Aorta (tissue), 5 donors: ENCODE measurements around the gene LCN1. TPM values are rescaled to one million over a fixed set of nuclear protein-coding genes. Genes with fewer than 3 reads are reported as not detected.
"Not testable (repeated sequence)": the region's sequence is repeated elsewhere in the genome, so short reads cannot be mapped to it uniquely, and the experiment has no call there.

ENCODE experiments used
- ATAC-seq: fragments of 200-7000 bp; cut with Tn5 transposase; one replicate; pipeline ENCODE4 v1.9.1; 2022; ENCODE audit warnings: moderate library complexity; ENCODE audit not compliant: low FRiP score
- DNase-seq, 2 donors: peaks; one replicate each; pipeline ENCODE4 v3.0.0-alpha.2; 2020
- H3K27ac ChIP-seq, 2 donors: one replicate each; pipeline ENCODE4 v1.5.1; 2013; ENCODE audit warnings: low read length in 2 of 2, mild to moderate bottlenecking in 2 of 2, moderate library complexity in 2 of 2, control low read depth in 1 of 2, inconsistent platforms in 1 of 2, low read depth in 1 of 2
- H3K27me3 ChIP-seq, 2 donors: one replicate each; pipeline ENCODE4 v1.6.1; 2013; ENCODE audit warnings: control low read depth in 1 of 2, low read length in 1 of 2, mild to moderate bottlenecking in 1 of 2, moderate library complexity in 1 of 2; ENCODE audit not compliant: insufficient read depth in 2 of 2, control insufficient read depth in 1 of 2
- H3K36me3 ChIP-seq, 2 donors: one replicate each; pipeline ENCODE4 v1.6.1; 2013; ENCODE audit warnings: control low read depth in 1 of 2, low read length in 1 of 2, mild to moderate bottlenecking in 1 of 2; ENCODE audit not compliant: insufficient read depth in 2 of 2, control insufficient read depth in 1 of 2
- H3K4me1 ChIP-seq, 2 donors: one replicate each; pipeline ENCODE4 v1.6.1; 2013; ENCODE audit warnings: low read length in 2 of 2, control low read depth in 1 of 2, mild to moderate bottlenecking in 1 of 2, moderate library complexity in 1 of 2; ENCODE audit not compliant: insufficient read depth in 2 of 2, control insufficient read depth in 1 of 2
- H3K4me3 ChIP-seq, 2 donors: one replicate each; pipeline ENCODE4 v1.5.1; 2013; ENCODE audit warnings: low read length in 2 of 2, control low read depth in 1 of 2, mild to moderate bottlenecking in 1 of 2
- H3K9me3 ChIP-seq: one replicate; pipeline ENCODE4 v1.6.1; 2013; ENCODE audit warnings: mild to moderate bottlenecking, low read length; ENCODE audit not compliant: control insufficient read depth
- WGBS, 2 donors: extraction: QIAGEN DNeasy Blood & Tissue Kit; methylation state at CpG; one replicate each; pipeline ENCODE4 v1.1.7; 2013; 5-methylcytosine and 5-hydroxymethylcytosine counted together
- intact Hi-C, 2 donors: fragments of 100-400 bp; cut with DNase I; formaldehyde crosslinking; loops; one replicate each; pipeline versions ENCODE4 v1.14.2 to v1.15.0; 2022
- polyA plus RNA-seq, 2 donors: library from polyadenylated mRNA; stranded (reverse); fragments of 200-250 nt; gene quantifications; one replicate each; pipeline ENCODE4 v1.2.3, GENCODE V29; 2013
- total RNA-seq, 2 donors: library from RNA; stranded (reverse); fragmentation: NEBNext Ultra II Directional; extraction: Animal tissue kit (Norgen Biotek cat#: 25700); gene quantifications; one replicate each; pipeline ENCODE4 v1.2.1, GENCODE V29; 2021
- donor health status: healthy with polysubstance abuse.
- donor health status: Bipolar disorder and iron deficiency.
- donor health status: DM: no; HTN: no; CAD: no.
- donor health status: DM: no; HTN: no; CAD: no.
- donor health status: DM: yes; HTN: yes; CAD: no.

Gene LCN1
- total and polyA plus RNA-seq, 4 donors = 0.81 TPM; not detected in 3

DNA sequence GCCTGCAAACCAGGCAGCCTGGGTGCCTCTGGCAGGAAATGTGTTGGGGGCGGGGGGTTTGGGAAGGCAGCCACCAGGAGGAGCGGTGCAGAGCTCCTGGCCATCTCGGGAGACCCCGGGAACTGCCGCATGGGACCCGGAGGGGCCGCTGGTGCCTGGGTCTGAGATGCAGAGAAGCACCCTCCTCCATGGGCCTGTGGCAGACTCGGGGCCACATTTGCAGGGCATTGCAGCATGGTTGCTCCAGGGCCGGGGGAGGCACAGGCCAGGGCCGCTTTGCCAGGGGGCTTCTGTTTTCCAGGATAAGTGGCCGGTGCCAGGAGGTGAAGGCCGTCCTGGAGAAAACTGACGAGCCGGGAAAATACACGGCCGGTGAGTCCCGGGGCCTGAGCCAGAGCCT lies 1.7 kb downstream of the LCN1 start:
- intact Hi-C loops = no loop called here
- Histone ChIP-seq H3K36me3 (no peaks in the 10 kb centered on the region), H3K4me1 (no peaks in the 10 kb centered on the region), H3K4me3 (no peak overlapping the region), H3K27ac (no peak overlapping the region), H3K27me3 (no peaks in the 10 kb centered on the region), H3K9me3 (no peaks in the 10 kb centered on the region)
- ATAC-seq (no peak), DNase-seq (peak in 1 of 2 donors; percentile 59)
- WGBS, 2 donors = 36 to 43% methylated on average over 17 of the region's 17 CpGs

DNA sequence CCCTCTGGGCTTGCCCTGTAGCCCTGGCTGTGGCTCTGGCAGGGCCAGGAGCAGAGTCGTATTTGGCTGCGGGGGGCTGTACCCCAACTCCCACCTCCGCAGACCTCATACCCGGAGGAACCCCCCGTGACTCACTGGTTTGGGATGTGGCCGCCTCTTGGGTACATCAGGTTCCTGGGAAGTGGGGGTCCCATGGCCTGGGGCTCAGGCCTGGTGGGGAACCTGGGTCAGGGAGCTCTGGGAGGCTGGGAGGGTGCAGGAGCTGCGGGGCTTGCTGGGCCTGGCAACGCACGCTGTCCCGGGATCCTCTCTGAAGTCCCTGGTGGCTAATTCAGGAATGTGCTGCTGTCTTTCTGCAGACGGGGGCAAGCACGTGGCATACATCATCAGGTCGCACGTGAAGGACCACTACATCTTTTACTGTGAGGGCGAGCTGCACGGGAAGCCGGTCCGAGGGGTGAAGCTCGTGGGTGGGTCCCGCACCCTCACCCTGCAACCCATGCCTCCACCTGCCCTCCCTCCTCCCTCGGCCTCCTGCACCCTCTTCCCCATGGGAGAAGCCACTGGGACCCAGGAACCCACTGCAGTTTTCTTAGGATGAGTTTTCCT lies 2.4 kb downstream of the LCN1 start:
- 76 to 80% methylated on average over 21 of the region's 21 CpGs for WGBS, 2 donors
- Histone ChIP-seq H3K27me3 (no peaks in the 10 kb centered on the region), H3K36me3 (no peaks in the 10 kb centered on the region), H3K4me1 (no peaks in the 10 kb centered on the region), H3K27ac (no peak overlapping the region), H3K4me3 (no peak overlapping the region), H3K9me3 (no peaks in the 10 kb centered on the region)
- intact Hi-C loops = no loop called here
- ATAC-seq (no peak), DNase-seq (no peak)

DNA sequence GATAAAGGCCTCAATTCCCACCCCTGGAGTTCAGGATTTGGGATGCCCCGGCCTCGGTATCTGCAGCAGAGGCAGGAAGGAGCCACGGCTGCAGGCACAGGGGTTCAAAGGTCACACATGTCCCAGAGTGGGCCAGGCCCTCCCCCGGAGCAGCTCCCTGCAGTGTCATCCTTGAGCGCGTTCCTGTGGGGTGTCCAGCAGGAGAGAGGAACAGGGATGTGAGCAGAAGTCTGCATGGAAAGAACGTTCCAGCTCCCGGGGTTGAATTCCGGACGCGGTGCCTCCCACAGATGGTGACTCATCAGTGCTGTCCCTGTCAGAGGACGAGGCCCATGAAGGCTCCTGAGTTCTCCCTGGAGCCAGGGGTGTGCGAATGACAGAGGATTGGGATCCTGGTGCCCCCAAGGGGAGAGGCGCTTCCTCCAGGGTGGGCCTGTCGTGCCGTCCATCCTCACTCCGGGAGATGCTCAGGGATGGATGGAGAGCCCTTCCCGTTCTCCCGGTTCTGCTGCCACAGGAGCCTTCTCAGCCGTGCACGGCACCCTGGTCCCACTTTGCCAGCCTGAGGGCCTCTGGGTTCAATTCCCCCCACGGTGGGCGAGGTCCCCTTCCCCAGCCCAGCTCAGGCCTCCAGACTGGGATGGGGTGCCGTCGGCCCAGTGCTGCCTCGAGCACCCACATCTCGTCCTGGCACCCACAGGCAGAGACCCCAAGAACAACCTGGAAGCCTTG lies 3.1 kb downstream of the LCN1 start:
- H3K4me1 ChIP-seq = no peaks in the 10 kb centered on the region
- H3K36me3 ChIP-seq = no peaks in the 10 kb centered on the region
- no peak overlapping the region for H3K27ac ChIP-seq
- H3K4me3 ChIP-seq = no peak overlapping the region
- no peaks in the 10 kb centered on the region for H3K27me3 ChIP-seq
- 66 to 68% methylated on average over 27 of the region's 27 CpGs for WGBS, 2 donors
- intact Hi-C loops = no loop called here
- no peak for ATAC-seq
- peak in 1 of 2 donors; percentile 73 for DNase-seq
- no peaks in the 10 kb centered on the region for H3K9me3 ChIP-seq

DNA sequence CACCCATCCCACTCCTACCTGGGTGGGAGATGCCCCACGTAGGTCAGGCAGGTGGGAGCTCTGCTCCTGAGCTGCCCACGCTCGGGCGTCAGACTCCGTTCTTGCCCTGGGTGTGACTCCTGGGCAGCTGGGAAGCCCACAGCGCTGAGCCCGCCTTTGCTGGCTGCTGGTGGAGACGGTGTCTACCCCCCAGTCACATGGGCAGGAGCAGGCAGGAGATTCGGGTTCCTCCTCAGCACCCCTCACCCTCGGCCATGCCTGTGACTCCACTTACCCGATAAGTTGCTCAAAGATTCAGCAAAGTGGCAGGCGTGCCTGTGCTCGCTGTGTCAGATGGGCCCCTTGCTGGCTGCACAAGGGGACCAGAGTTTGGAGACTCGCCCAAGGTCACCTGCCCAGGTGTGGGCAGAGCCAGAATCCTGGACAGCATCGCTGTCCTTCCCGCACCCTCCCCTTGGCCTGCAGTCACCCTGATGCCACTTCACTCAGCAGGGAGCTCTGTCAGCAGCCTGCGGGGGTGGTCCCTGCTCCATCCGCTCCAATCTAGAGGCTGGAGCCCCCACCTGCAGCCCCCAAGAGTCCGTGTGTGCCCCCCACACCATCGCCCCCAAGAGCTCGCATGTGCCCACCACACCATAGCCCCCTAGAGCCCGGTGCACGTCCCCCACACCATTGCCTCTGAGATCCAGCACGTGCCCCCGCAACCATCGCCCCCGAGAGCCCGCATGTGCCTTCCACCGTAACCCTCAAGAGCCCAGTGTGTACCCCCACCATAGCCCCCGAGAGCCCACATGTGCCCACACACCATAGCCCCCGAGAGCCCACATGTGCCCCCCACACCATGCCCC lies 4.2 kb downstream of the LCN1 start:
- H3K4me3 ChIP-seq = no peak overlapping the region
- no peaks in the 10 kb centered on the region for H3K4me1 ChIP-seq
- 83 to 86% methylated on average over 31 of the region's 31 CpGs for WGBS, 2 donors
- no peaks in the 10 kb centered on the region for H3K27me3 ChIP-seq
- intact Hi-C loops = no loop called here
- H3K36me3 ChIP-seq = no peaks in the 10 kb centered on the region
- DNase-seq = no peak
- no peaks in the 10 kb centered on the region for H3K9me3 ChIP-seq
- ATAC-seq = no peak
- no peak overlapping the region for H3K27ac ChIP-seq

DNA sequence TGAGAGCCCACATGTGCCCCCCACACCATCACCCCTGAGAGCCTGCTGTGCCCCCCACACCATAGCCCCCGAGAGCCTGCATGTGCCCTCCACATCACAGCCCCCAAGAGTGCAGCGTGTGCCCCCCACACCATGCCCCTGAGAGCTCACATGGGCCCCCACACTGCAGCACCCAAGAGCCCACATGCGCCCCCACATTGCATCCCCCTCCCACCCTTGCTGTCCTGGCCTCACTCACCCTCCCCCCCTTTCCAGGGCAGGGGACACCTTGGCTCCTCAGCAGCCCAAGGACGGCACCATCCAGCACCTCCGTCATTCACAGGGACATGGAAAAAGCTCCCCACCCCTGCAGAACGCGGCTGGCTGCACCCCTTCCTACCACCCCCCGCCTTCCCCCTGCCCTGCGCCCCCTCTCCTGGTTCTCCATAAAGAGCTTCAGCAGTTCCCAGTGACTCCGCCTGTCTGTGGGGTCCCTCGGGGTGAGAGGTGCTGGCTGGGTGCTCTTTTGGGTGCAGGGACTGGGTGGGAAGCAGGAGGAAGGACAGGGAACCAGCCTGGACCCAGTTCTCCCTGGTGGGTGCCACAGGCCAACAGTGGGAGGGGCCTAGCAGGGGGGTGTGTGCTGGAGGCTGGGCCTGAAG lies 5.0 kb downstream of the LCN1 start:
- DNase-seq = no peak

DNA sequence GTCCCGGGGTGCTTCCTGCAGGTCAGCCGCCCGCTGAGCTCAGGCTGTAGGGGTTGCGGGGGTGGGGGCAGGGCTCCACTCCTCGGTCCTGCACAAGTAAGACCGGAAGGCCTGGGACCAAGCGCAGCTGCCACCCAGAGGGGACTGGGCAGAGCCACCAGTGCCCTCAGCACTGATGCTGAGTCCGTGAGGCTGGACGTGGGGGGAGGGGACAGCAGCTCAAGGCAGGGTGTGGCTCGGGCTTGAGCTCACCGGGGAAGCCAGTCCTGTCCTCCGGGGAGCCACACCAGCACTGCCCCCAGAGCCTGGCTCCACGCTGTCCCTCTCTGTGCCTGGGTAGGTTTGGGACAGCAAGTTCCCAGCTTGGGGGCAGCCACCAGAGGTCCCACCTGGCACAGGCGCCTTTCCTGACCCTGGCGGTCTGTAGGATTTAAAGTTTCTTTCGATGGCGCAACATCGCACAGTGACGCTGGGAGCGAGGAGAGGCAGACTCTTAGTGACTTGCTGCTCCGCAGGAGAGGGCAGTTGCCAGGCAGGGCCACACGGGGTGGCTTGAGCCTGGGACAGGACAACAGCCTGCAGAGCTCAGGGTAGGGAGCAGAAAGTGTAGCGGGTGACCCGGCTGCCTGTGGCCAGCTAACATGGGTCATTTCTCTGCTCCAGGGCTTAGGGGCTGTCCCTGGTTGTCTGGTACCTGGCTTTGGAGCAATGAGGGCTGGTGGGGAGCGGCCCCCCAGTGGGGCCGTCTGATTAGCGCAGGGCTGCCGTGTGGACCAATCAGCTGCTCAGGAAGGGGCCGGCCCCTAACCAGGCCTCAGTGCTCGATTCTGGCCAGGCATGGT lies 5.7 kb downstream of the LCN1 start:
- no peaks in the 10 kb centered on the region for H3K36me3 ChIP-seq
- peaks cover 2% of the 10 kb centered on the region for H3K9me3 ChIP-seq
- H3K27ac ChIP-seq = no peak overlapping the region
- H3K27me3 ChIP-seq = no peaks in the 10 kb centered on the region
- WGBS, 2 donors = 68 to 70% methylated on average over 28 to 30 of the region's 30 CpGs
- intact Hi-C loops = no loop called here
- H3K4me3 ChIP-seq = no peak overlapping the region
- ATAC-seq = no peak
- no peak for DNase-seq
- H3K4me1 ChIP-seq = no peaks in the 10 kb centered on the region

More for the DNA sequence above, 5.0 kb downstream of the LCN1 start:
- H3K27me3 ChIP-seq = no peaks in the 10 kb centered on the region
- no peak for ATAC-seq
- H3K36me3 ChIP-seq = no peaks in the 10 kb centered on the region
- 77 to 79% methylated on average over 10 to 11 of the region's 11 CpGs for WGBS, 2 donors
- intact Hi-C loops = no loop called here
- H3K4me3 ChIP-seq = no peak overlapping the region
- no peaks in the 10 kb centered on the region for H3K4me1 ChIP-seq
- no peak overlapping the region for H3K27ac ChIP-seq
- peaks cover 2% of the 10 kb centered on the region for H3K9me3 ChIP-seq

GRCh38 chr9:135528842-135529435 lies 7.7 kb downstream of the LCN1 start:
- WGBS, 2 donors = 94 to 95% methylated on average over 10 of the region's 10 CpGs
- DNase-seq, H3K27ac ChIP-seq, H3K27me3 ChIP-seq, H3K9me3 ChIP-seq, intact Hi-C loops, ATAC-seq, H3K36me3 ChIP-seq, H3K4me3 ChIP-seq, H3K4me1 ChIP-seq: not testable (repeated sequence)

DNA sequence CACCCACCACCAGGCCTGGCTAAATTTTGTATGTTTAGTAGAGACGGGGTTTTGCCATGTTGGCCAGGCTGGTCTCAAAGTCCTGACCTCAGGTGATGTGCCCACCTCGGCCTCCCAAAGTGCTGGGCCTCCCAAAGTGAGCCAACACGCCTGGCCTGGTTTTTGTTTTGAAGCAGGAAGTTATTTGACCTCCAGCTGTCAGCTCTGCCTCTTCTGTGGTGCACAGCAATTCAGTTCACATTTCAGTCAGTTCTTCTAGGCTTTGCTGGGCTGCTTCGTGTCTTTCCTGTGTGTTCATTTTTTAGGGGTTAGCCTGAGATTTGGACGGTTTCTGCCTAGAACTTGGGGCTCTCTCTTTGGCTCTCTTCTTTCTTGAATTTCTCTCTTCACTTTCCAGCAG lies 8.9 kb downstream of the LCN1 start:
- no peaks in the 10 kb centered on the region for H3K36me3 ChIP-seq
- H3K4me1 ChIP-seq = no peaks in the 10 kb centered on the region
- intact Hi-C loops = no loop called here
- H3K27me3 ChIP-seq = no peaks in the 10 kb centered on the region
- ATAC-seq = no peak
- H3K9me3 ChIP-seq = peaks cover 2% of the 10 kb centered on the region
- 81 to 83% methylated on average over 5 of the region's 5 CpGs for WGBS, 2 donors
- no peak overlapping the region for H3K27ac ChIP-seq
- no peak for DNase-seq
- H3K4me3 ChIP-seq = no peak overlapping the region
